ENCODE data around the gene DNAJC15. TPM values are rescaled to one million over a fixed set of nuclear protein-coding genes. Genes with fewer than 3 reads are reported as not detected.

Gene DNAJC15
- total and polyA plus RNA-seq, 2 of the 8 experiments (the other 6 are each of a cell fraction or from before 2014, with no cell fraction given): 5.8 to 20.8 TPM

DNA sequence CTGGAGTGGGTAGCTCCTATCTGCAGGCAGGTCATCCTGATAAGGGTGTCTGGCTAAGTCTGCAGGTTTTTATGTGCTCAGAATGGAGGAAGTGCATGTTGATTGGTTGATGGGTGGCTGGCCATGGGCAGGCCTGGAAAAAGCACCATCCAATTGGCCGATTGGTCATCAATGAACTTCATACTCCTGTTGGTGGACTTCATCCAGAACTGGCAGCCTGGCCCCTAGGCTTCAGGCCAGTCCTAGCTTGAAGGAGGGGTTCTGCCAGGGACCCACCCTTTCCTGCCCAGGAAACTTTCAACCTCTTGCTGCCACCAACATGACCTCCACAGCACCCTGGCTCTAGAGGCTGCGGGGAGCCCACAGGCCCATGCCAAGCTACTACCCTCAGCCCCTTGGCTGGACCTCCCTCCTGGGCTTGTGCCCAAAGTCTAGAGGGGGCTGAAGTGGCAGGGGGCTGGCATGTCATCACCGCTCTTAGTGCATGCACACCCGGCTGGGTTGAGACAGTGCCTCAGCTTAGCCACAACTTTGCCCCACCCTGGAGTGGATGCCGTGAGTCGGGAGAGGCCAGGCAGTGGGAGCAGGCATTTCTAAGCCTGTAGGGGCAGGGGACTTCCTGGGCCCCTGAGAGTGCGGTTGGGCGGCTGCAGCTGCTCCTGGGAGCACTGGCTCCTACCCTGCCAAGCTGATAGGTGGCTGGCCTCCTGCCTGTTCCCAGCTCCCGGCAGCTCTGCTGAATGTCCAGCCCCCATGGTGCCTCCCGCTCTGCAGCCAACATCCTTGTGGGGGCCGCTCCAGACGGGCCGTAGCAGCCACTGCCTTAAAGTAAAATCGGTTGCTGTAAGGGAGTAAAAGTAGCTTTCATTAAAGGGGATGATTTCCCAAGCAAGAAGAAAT, 13.2 kb downstream of the DNAJC15 start:
- H2AFZ ChIP-seq (ENCODE audit: low read length): no peak overlapping the region
- H3K56ac ChIP-seq (replicated peaks; ENCODE audit: insufficient read length, low read depth, low read length): no peak overlapping the region
- no peak for FAIRE-seq
- peak overlapping the region; percentile 52; the same call in 1 of the 2 replicates for H2BK5ac ChIP-seq (ENCODE audit: low read depth, low read length)
- H2BK15ac ChIP-seq (ENCODE audit: low read length): no peak overlapping the region
- DNase-seq (ENCODE audit: low read depth in 1 of 2, low spot score in 2 of 2): no peak
- H3K4me2 ChIP-seq (ENCODE audit: insufficient read depth in 1 of 2, low read depth in 2 of 2, low read length in 2 of 2): no peak overlapping the region
- H3K27me3 ChIP-seq (replicated peaks in 1 of 4; ENCODE audit: control insufficient read depth in 3 of 4, extremely low read depth in 1 of 4, insufficient read depth in 3 of 4, low read length in 3 of 4): no peaks in the 10 kb centered on the region
- H3K36me3 ChIP-seq (ENCODE audit: control insufficient read depth in 2 of 4, insufficient read depth in 4 of 4, low read length in 3 of 4): no peaks in the 10 kb centered on the region
- H3K79me1 ChIP-seq (ENCODE audit: low read depth, low read length): peaks cover 3% of the 10 kb centered on the region; the same call in 1 of the 2 replicates
- peak overlapping the region; percentile 23 for H3K14ac ChIP-seq (ENCODE audit: insufficient read length)
- H4K5ac ChIP-seq (ENCODE audit: insufficient read length, low read depth, low read length): no peak overlapping the region
- no peak overlapping the region for H3K9ac ChIP-seq (replicated peaks in 1 of 4; ENCODE audit: extremely low read depth in 1 of 4, low read depth in 3 of 4, low read length in 3 of 4)
- POLR2A ChIA-PET (ENCODE audit: partially characterized antibody): interaction anchor here (1.5 to 1.6 kb wide), 2 partner anchors 12 to 13 kb away, joined by 3 to 5 read pairs; no protein-coding TSS in a partner anchor
- H3K4me3 ChIP-seq (ENCODE audit: extremely low read depth in 1 of 4, insufficient read depth in 2 of 4, low read depth in 3 of 4, low read length in 4 of 4): no peak overlapping the region
- H3K4me1 ChIP-seq (replicated peaks in 1 of 4; ENCODE audit: control insufficient read depth in 3 of 4, insufficient read depth in 4 of 4, low read length in 3 of 4): peaks cover 2 to 11% (median 5%) of the 10 kb centered on the region in 4 experiments; a peak in 5 of 7 replicates
- H4K8ac ChIP-seq (ENCODE audit: extremely low read depth, insufficient read depth, low read length): no peak overlapping the region
- no peak overlapping the region for H3K23ac ChIP-seq (ENCODE audit: insufficient read length)
- H4K20me1 ChIP-seq (replicated peaks in 1 of 2; ENCODE audit: control insufficient read depth in 1 of 2, insufficient read depth in 2 of 2, low read length in 2 of 2): peaks cover 0 to 2% of the 10 kb centered on the region in 2 experiments
- H2BK12ac ChIP-seq (ENCODE audit: low read depth, low read length): no peak overlapping the region; the same call in 1 of the 2 replicates
- H3K4ac ChIP-seq (replicated peaks; ENCODE audit: insufficient read length, low read depth, low read length): no peak overlapping the region
- H2AK5ac ChIP-seq (ENCODE audit: low read depth, low read length): no peak overlapping the region
- no peak overlapping the region for H3K27ac ChIP-seq (ENCODE audit: low read depth, low read length)
- 95% methylated on average over 14 of the region's 14 CpGs; no CpG with 5 or more reads in 1 of the 2 experiments for WGBS, 2 experiments (ENCODE audit: extremely low coverage in 1 of 2, insufficient coverage in 1 of 2, insufficient read length in 1 of 2, insufficient replicate concordance in 2 of 2, low coverage in 1 of 2, low lambda C conversion rate in 2 of 2, missing lambda C conversion rate in 1 of 2)
- H4K91ac ChIP-seq (replicated peaks; ENCODE audit: insufficient read length, low read length): no peak overlapping the region
- TF ChIP-seq EGR1 (IDR thresholded peaks at IDR 0.05; ENCODE audit: borderline replicate concordance, low read depth, low read length) (no peak), RXRA (IDR thresholded peaks at IDR 0.05; ENCODE audit: insufficient read depth, low read depth, low read length) (no peak), BRCA1 (IDR thresholded peaks at IDR 0.05; ENCODE audit: low read depth, low read length) (no peak), CHD2 (IDR thresholded peaks at IDR 0.05; ENCODE audit: low read length) (no peak), SIN3A (conservative IDR thresholded peaks at IDR 0.05 in 1 of 2, IDR thresholded peaks at IDR 0.05 in 1 of 2; ENCODE audit: low read depth in 1 of 2, low read length in 2 of 2) (no peak), MAFK (IDR thresholded peaks at IDR 0.05; ENCODE audit: low read depth, low read length) (no peak), RAD21 (IDR thresholded peaks at IDR 0.05 in 1 of 2, conservative IDR thresholded peaks at IDR 0.05 in 1 of 2; ENCODE audit: low read depth in 2 of 2, low read length in 2 of 2) (no peak), CHD1 (IDR thresholded peaks at IDR 0.05; ENCODE audit: low read depth, low read length) (no peak), BCL11A (IDR thresholded peaks at IDR 0.05; ENCODE audit: low read depth in 2 of 2, low read length in 2 of 2) (no peak), HDAC6 (IDR thresholded peaks at IDR 0.05; ENCODE audit: low read depth, low read length) (no peak), PHF8 (conservative IDR thresholded peaks at IDR 0.05; ENCODE audit: low read depth, low read length) (no peak)
- H3K79me2 ChIP-seq (ENCODE audit: control insufficient read depth in 1 of 2, insufficient read depth in 2 of 2, low read length in 2 of 2): peaks cover 0 to 8% of the 10 kb centered on the region in 2 experiments; a peak in 1 of 4 replicates
- H2BK20ac ChIP-seq (ENCODE audit: low read length): no peak overlapping the region
- H3K18ac ChIP-seq (ENCODE audit: extremely low read depth, low read length): no peak overlapping the region
- H2BK120ac ChIP-seq (replicated peaks; ENCODE audit: low read depth, low read length): no peak overlapping the region
- H3K23me2 ChIP-seq (ENCODE audit: low read depth, low read length): no peaks in the 10 kb centered on the region
- H3K9me3 ChIP-seq (ENCODE audit: insufficient read depth in 2 of 2, low read depth in 1 of 2, low read length in 1 of 2): no peaks in the 10 kb centered on the region
- CTCF ChIA-PET (ENCODE audit: partially characterized antibody): interaction anchor here (1.0 to 1.2 kb wide), 4 partner anchors 10 to 67 kb away, joined by 3 to 4 read pairs (median 3); no protein-coding TSS in a partner anchor
